HG03521 (cell line): ENCODE measurements around the gene RNU5B-1.

Experiments used
- ATAC-seq: cut with Tn5 transposase; IDR thresholded peaks from one replicate; pipeline ENCODE4 v1.9.1; 2021; ENCODE audit warnings: mild to moderate bottlenecking, moderate library complexity; ENCODE audit not compliant: unreplicated experiment

The RNU5B-1 gene

DNA sequence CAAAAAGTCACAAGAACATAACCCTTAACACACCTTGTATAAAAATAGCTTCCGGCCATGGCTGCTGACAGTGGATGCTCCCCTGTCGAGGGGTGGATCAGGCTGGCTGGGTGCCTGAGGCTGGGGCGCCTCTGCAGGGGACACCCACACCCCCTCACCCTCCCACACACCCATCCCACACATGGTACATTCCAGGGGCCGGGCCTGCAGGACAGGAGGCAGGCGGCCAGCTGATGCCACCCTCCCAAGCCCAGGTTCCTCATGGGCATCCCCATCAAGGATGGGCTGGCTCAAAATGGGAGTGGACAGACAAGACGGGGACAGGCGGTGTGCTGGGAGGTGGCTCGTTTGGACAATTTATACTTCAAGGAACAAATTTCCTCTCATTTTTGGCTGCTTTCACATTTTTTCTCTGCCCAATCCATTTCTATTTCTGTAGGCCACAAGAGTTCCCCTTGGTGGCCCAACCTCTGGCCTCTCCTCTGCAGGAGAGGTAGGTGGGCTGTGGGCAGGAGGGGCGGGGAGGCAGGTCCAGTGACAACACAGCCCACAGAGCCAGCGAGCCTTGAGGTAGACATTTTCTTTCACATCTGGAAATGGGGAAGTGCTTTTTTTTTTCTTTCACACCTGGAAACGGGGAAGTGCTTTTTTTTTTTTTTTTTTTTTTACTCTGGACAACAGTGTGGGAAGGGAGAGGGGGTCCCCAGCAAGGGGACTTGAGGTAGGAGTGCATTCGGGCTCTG lies 23.3 kb downstream of the RNU5B-1 start:
- no peak for ATAC-seq

DNA sequence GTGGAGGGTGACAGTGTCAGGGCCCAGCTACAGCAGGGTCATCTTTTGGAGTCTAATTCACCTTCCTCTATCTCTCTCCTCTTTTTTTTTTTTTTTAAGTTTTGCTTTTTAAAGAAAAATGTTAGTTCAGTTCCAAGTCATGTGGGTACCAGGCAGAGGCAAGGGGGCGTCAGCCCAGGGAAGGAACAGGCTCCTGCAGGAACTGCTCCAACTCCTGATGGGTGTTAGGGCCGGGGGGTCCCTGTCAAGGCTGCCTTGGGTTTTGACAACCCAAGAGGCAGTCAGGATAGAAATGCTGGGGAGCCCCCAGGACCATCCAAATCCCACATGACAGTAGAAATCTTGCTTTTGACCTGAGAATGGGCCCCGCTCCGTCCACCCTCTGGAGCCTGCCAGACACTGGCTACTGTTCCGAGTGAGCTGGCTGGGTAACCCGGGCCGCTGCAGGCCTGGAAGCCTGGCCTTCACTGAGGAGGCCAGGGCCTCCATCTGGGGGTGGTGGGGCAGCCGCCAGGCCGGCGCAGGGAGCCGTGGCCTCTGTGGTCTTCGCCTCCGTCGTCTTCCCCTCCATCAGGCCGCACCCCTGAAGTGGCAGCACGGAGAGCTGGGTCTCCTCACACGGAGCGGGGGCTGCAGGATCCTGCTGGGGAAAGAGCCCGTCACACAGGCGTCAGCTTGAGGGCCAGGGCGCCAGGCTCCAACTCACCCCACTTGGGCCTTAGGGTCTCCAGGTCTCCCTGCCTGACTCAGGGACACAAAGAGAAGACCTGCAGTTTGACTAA lies 24.2 kb downstream of the RNU5B-1 start:
- ATAC-seq = no peak

DNA sequence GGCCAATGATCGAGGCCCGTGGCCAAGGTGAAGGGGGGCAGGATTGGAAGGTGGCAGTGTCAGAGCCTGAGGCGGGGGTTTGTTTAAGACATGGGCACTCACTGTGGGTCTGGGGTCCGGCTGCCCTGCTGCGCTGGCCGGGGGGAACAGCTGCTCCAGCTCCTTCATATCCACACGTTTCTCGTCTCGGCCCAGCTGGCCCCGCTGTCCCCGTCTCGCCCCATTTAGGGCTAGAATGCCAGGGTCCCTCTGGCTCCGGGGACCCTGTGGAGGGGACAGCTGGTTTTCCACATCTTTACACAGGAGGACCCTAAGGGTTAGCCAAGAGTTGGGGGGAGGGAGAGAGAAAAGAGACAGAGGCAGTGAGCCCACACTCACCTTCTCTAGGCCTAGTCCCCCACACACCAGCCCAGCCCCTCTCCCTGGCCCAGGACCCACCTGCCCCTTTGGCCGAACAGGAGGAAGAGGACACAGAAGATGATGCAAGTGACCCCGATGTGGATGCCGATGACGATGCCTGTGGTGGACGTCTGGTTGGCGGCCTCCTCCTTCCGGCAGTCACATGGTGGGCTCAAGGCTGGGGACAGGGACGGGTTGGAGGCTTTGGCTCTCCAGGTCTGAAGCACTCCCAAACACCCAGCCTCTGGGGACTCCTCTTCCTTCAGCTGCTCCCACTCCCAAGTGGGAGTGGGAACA lies 25.0 kb downstream of the RNU5B-1 start:
- no peak for ATAC-seq

GRCh38 chr15:65329984-65330735 lies 25.7 kb downstream of the RNU5B-1 start:
- ATAC-seq = no peak

DNA sequence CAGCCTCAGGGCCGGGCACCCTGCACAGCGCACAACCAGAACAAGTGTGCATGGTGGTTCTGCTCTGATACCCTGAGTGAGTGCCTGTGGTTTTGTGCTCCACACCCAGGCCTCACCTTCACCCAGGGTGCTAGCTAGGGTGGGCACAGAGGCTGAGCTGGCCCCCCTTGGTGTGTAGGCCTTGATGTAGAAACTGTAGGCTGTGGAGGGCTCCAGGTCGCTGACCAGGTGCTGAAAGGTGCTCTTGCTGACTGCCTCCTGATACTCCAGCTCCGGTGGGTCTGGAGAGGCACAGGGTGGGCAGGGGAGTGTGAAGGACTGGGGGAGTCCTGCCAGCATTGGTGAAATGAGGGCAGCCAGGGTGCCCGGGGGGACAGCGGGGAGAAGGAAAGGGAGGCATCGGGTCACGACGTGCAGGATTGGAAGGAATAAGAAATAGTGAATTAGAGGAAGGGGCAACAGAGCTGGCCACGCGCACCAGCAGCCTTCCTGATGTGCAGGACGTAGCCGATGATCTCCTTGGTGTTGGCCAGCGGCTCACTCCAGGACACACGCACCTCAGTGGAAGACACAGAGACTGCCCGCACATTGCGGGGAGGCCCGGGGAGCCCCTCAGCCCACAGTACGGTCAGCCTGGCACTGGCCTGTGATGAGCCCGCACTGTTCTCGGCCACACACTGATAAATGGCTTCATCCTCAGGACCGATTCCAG lies 26.6 kb downstream of the RNU5B-1 start:
- no peak for ATAC-seq

DNA sequence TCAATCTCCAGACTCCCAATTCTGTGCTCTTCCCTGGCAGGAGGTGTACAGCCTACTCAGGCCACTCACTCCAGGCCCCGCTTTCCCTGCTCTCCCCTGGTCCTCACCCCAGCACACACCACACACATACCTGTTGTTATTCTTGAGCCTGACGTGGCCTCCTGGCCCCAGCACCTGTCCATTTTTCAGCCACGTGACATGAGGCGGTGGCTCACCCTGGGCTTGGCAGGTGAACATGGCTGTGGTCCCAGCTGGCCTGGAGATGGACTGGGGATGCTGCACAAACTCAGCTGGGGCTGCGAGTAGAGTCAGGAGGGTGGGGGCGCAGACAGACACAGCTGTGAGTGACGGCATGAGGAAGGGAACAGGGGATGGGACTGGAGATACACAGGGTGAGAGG lies 27.3 kb downstream of the RNU5B-1 start:
- ATAC-seq = no peak

- no peak for ATAC-seq
Observed at GRCh38 chr15:65332391-65333147, 28.1 kb downstream of the RNU5B-1 start.

DNA sequence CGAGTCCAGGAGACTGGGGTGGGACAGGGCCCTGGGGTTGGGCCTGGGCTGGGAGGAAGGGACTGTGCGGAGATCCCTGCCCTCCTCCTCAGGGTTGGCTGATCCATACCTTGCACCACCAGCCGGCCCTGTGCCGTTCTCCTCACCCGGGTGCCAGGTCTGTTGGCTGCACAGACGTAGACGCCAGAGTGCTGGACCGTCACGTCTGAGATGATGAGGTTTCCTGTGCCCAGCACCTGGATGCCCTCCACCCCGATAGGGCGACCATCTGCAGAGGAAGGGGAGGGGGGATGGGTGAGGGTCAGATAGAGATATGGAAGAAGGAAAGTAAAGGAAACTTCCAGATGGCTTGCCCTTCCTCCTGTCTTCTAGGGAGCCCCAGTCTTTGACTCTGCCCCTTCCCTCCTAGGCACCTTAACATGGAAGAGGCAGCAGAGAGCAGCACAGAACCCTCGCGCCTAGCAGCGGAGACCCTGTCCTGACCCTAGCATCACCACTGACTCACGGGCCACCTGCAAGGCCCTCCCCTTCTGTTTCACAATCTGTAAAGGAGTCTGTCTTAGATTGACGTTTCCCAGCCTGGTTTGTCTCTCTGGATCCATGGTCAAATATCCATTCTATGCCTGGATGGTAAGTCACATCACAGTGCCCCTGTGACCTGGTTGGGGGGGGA lies 28.8 kb downstream of the RNU5B-1 start:
- no peak for ATAC-seq

- no peak for ATAC-seq
Observed at GRCh38 chr15:65333856-65334255, 29.4 kb downstream of the RNU5B-1 start.

DNA sequence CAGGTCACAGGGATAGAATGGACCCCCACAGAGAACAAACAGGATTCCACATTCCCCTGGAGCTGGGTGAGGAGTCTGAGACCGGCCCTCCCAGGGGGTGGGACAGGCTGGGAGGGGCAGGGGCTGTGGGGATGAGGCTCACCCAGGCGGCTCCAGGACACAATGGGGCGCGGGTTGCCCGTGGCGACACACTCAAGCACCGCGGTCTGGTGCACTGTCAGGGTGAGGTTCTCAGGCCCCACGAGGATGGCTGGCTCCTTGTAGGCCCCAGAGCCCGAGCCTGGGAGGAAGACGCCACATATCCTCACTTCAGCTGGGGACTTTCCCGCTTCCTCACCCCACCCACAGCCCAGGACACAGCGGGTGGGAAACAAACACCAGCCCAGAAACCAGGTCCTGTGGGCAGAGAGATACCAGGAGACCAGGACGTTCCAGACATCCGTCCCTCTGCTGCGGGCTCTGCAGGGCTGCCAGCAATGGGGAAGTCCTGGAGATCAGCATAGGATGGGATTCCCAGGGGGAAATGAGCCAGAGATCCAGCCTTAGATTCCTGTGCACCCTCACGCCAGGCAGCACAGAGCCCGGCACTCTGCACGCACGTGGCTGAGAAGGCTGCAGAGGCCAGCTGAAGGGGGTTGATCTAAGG lies 30.2 kb downstream of the RNU5B-1 start:
- no peak for ATAC-seq

DNA sequence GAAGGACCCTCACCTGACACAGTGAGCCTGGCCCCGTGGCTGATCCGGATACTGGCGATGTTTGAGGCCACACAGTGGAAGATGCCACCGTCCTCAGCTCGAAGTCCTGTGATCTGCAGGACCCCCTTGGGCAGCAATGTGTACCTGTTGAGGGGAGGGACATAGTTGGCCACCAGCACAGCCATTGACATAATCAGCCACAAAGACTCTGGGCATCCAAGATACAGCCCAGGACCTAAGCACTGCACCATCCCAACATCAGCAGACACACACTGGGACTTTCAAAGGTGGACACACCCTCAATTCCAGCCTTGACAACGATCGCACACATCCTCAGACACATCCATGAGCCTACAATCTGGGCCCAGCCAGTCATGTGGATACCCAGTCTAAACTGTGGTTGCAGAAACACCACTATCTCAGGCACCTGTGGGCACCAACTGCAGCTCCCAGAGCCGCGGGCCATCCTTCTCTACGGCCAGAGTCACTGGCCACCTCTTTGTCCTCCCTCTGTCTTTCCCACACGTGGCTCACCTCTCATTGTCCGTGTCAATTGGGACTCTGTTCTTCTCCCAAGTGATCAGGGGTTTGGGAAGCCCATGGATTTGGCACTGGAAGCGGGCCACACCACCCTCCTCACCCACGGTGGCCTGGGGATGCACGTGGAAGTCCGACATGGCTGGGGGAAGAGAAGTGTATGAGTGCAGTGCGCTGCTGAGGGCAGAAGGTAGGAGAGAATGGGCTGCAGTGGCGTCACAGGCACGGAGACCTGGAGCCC lies 31.0 kb downstream of the RNU5B-1 start:
- ATAC-seq = no peak

DNA sequence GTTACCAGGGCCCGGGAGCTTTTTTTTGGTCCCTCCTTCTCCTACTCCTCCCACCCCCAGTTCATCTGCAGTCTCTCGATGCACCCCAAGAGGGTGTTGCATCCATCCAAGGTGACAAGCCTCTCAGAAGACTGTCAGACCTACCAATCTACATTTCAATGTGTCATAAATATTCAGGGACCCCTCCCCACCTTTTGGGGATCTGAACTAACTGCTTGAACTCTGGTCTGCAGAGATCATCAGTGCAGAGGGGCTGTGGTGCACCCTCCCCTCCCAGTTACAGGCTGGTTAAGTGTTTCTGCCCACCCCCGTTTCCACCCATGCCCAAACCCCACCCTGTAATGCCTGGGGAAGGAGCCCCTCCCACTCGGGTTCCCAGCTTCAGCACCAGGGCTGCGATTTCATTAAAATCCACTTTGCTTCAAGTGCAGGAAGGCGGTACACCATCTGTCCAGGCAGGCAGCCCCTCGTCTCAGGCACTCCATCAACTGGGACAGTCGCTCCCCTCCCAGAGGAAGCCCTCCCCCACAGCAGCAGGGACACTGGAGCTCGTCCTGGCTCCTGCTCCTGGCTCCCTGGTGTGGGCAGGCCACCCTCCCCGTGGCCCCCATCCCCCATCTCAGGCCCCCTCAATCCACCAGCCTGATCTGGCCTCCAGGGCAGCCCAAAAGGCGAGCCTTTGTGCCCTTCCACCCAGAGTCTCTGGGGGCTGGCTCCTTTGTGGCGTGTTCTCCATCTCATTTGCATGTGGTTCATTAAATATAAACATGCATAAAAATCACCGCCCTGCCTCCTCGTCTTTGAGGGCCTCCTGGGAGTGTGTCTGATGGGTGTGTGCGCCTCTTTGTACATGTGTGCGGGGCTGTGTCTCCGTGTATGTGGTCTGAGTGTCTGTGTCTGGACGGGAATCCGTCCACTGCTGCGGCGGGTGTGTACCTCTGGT lies 32.3 kb downstream of the RNU5B-1 start:
- ATAC-seq = no peak

DNA sequence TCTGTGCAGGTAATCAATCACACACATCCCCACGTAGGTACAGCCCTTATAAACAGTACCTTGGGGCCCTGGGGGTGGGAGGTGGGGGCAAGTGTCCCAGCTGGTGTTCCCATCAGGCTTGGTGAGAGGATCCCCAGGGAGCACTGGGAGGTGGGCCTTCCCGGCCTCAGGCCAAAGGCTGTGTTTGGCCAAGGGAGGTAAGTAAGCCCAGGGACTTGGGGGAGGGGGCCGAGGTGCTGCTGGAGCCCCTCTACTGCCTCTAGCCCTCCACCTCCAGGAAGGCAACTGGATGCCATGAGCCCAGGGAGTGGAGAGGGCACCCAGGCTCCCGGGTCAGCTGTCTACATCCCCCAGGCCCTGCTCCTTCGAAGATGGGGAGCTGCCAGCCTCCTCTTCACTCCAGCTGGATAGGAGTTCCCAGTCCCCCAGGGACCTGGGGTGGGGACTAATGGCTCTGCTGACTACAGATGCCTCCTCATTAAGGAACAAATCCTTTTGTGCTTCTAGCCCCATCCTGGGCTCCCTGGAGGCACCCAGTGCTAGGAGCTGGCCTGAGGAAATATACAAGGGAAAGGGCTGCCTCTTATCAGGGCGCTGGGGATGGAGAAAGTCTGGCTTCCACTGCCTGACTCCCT lies 33.1 kb downstream of the RNU5B-1 start:
- ATAC-seq = no peak

- no peak for ATAC-seq
Observed at GRCh38 chr15:65338366-65338765, 33.9 kb downstream of the RNU5B-1 start.

DNA sequence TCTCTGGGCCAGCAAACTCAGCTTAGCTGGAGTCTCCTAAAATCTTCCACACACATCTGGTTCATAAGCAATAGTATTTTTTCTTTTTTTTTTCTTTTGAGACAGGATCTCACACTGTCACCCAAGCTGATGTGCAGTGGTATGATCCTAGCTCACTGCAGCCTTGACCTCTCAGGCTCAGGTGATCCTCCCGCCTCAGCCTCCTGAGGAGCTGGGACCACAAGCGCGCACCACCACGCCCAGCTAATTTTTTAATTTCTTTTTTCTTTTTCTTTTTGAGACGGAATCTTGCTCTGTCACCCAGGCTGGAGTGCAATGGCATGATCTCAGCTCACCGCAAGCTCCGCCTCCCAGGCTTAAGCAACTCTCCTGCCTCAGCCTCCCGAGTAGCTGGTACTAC lies 34.3 kb downstream of the RNU5B-1 start:
- ATAC-seq = no peak

DNA sequence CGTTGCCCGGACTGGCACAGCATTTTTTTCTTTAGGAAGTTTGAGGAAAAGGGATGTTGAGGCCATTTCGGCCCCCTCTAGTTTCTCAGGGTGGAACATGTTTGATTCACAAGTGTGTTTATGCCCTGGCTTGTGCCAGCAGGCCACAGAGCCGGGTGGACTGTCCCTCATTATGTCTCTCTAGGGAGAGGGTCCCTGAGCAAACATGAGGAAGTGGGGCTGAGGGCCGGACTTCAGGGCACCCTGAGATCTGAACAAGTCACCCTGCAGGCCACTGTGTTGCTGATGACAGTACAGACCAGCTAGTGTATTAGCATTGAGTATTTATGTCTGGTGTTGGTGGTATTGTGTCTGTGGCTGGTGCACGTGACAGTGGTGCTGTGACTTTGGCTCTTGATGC lies 34.9 kb downstream of the RNU5B-1 start:
- ATAC-seq = no peak
